GM03348 (cell line): Measurements from ENCODE around the gene PAPLN.

ENCODE experiments used
- DNase-seq: peaks from one replicate; pipeline ENCODE4 v3.0.0; 2012; ENCODE audit warnings: low spot score

PAPLN gene

DNA sequence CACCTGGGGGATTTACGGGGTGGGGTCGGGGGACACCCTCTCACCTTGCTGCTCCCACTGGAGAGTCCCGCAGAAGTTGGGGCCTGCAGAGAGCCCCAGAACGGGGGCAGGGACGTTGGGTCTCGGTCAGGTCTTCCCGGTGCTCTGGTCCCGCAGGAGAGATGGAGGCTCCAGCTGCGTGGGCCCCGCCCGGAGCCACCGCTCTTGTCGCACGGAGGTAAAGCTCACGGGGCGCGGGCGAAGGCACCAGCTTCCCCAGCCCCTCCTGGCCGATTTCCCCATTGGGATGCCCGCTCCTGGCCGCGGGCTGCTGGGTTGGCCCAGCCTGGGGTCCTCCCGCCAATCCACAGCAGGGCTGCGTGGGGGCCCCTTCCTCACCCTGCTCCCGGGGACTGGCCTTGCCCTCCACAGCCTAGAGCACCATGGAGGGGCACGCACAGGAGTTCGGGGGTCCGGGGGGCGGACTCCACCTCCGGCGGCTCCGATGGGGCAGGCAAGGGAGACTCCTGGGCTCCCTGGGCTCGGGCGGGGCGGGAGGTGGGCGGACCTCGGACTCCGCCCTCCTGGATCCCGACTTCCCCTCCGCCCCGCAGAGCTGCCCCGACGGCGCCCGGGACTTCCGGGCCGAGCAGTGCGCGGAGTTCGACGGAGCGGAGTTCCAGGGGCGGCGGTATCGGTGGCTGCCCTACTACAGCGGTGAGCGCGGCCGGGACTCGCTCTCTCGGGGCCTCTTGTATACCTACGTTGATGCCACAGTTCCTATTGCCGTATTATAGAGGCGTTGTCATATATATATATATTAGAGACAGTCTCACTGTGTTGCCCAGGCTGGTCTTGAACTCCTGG lies 8.4 kb downstream of the PAPLN start:
- DNase-seq, result peak; percentile 81

DNA sequence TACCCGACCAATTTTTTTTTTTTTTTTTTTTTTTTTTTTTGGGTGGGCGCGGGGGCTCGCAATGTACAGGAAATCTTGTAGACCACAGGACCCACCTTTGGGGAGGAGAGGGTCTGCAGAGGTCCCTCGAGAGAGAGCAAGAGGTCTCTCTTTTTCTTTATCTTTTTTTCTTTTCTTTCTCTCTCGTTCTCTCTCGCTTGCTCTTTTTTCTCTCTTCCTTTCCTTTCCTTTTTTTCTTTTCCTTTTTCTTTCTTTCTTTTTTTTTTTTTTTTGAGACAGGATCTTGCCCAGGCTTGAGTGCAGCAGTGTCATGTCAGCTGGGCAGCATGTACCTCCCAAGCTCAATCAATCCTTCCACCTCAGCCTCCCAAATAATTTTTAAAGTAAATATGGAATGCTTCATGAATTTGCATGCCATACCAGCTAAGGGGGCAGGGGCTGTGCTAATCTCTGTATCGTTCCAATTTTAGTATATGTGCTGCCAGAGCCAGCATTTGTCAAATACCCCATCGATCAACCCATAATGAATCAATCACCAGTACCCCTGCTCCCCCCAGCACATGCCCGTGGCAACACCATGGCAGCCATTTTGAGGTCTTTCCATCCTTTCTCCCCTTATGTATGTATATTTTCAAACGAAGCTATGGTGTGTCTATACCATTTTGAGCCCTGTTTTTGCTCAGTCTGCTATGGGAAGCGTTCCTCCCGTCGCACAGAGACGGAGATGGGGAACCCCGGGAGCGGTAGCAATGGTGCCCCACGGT lies 9.3 kb downstream of the PAPLN start:
- no peak for DNase-seq

DNA sequence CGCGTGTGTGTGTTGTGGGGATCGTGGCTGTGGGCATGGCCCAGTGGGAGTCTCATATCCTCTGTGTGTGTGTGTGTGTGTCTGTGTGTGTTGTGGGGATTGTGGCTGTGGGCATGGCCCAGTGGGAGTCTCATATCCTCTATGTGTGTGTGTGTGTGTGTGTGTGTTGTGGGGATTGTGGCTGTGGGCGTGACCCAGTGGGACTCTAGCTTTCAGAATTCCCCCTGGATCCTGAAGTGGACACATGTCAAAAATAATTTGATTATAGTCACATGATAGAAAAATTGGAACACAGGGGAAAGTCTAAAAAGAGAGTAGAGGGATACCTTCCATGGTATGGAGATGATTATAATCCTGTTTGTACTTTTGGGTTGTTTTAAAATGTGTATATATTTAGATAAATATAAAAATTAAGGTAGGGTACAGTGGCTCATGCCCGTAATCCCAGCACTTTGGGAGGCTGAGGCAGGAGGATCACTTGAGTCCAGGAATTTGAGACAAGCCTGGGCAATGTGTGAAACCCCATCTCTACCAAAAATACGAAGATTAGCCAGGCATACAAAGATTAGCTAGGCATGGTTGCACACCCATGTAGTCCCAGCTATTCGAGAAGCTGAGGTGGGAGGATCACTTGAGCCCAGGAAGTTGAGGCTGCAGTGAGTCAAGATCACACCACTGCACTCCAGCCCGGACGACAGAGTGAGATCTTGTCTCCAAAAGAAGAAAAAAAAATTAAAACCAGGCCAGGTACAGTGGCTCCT lies 11.0 kb downstream of the PAPLN start:
- DNase-seq, result no peak

DNA sequence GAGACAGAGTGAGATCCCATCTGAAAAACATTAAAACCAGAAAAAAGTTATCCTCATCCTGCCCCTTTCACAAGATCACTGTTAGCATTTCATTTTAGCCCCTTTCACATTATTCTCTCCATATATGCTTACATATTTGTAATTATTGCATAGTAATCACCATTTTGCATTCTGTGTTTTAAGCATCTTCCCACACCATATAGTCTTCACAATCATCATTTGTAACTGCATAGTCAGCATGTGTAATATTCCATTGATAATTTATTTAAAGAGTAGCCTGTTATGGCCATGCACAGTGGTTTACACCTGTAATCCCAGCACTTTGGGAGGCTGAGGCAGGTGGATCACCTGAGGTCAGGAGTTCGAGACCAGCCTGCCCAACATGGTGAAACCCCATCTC lies 11.8 kb downstream of the PAPLN start:
- no peak for DNase-seq

DNA sequence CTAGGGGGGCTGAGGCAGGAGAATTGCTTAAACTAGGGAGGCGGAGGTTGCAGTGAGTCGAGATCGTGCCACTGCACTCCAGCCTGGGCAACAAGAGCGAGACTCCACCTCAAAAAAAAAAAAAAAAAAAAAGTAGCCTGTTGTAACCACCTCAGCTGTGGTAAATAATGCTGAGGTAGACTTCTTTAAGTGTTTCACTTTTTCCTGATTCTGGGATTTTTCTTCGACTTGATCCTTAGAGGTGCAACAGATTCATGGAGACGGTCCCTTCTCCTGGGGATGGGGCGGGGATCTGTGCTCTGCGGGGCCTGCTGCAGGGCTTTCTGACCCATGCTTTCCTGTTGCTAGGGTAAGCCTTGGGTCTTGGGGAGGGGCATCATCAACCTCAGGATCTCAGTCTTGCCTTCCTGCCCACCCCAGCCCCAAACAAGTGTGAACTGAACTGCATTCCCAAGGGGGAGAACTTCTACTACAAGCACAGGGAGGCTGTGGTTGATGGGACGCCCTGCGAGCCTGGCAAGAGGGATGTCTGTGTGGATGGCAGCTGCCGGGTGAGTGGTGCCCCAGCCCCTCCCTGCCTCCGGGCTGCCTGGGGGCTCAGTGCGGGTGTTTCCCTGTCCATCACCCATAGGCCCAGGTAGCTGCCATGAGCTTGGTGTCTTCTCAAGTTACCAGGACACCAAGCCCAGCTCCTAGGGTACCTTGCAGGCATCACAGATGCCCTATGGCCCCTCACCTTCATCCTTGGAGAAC lies 12.4 kb downstream of the PAPLN start:
- DNase-seq, result no peak

DNA sequence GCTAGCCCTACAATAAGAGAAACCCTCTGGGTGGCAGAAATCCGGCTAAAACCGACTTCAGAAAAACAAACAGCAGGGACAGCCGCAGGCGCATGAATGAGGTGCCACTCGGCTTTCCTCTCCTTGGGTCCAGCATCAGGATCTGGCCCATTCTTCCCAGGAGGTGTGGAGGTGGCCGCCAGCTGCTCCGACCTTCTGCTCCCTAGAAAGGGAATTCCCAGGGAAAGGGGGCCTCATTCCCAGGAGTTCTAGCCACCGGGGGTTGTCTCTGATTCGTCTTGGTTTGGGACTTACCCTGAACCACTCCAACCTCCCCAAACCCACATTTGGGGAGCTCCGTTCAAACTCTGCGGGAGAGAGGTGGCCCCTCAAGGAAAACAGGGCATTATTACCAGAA lies 13.0 kb downstream of the PAPLN start:
- DNase-seq, result no peak

DNA sequence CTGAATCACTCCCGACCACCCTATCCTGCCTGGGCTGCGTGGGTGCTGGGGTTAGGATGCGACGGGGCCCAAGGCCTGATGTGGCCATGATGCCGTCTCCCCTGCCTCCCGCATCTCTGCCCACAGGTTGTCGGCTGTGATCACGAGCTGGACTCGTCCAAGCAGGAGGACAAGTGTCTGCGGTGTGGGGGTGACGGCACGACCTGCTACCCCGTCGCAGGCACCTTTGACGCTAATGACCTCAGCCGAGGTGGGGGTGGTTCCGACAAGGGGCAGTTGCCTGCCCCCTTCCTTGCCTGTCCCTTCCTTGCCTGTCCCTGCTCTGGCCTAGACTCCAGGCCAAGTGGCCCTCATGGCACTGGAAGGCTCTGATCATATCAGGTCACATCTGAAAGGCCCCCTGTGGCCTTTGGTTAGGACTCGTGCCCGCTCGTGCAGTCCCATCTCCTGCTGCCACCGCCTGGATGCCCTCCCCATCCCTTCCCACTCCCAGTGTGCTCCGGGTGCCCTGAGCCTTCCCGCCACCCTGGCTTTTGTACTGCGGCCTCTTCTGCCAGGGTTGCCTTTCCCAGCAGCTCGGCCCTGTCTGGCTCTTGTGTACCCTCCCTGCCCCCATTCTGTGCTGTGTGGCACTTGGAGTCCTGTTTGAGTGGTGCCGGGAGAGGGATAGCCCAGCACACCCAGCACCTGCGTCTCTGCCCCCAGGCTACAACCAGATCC lies 13.6 kb downstream of the PAPLN start:
- no peak for DNase-seq

DNA sequence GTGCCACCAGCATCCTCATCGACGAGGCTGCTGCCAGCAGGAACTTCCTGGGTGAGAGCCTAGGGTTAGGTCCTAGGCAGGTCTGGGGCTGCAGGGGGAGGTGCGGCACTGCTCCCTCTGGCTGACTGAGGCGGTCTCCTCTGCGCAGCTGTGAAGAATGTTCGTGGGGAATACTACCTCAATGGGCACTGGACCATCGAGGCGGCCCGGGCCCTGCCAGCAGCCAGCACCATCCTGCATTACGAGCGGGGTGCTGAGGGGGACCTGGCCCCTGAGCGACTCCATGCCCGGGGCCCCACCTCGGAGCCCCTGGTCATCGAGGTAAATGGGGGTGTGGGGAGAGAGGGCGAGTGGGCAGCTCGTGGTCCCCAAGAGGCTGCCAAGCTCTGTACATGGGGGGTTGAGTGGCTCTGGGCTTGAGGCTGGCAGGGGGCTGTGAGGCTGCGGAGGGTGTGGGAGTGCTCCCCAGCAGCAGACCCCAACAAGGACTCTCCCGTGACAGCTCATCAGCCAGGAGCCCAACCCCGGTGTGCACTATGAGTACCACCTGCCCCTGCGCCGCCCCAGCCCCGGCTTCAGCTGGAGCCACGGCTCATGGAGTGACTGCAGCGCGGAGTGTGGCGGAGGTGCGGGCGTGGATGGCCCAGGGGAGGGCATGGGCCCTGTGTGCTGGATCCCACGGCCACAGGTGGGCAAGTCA lies 14.4 kb downstream of the PAPLN start:
- no peak for DNase-seq

DNA sequence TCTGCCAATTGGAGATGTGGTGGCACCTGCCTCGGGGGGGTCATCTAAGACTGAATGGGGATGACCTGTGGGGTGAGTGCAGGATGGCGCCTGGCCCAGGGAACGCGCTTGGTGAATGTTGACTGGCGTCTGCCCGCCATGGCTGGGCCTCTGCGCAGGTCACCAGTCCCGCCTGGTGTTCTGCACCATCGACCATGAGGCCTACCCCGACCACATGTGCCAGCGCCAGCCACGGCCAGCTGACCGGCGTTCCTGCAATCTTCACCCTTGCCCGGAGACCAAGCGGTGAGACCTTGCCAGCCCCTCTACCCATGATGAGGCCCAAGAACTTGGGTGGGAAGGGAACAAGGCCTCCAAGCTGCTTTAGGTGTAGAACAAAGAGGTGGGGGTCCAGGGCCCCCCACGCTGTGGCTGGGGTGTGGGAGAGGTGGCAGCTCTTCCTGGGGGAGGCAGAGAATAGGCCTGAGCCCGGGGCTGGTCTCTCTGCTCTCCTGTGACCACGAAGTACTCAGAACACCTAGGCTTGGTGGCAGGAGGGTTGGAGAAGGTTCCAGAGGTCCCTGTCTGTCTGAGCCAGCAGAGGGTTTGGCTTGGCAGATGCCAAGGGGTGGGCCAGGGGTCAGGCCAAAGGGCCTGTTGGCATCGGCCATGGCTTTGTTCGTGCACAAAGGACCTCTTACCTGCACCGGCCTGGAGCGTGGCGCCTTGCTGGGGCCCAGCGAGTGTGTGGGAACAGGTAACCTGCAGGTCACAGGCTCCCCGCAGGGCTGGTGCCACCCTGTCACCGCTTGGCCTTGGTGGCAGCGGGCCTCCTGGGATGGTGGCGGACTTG lies 15.4 kb downstream of the PAPLN start:
- no peak for DNase-seq

DNA sequence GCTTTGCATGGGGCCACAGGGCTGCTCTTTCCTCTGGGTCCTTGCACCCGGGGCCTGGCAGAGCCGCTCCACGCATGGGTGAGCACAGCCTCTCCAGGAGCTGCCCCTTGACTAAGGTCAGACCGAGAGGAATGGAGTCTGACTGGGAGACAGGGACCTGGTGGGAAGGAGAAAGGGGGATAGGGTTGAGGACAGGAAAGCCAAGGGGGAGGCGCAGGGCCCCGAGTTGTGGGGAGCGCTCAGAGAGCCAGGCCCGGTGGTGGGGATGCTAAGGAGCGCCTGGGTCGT lies 16.0 kb downstream of the PAPLN start:
- DNase-seq, result no peak

DNA sequence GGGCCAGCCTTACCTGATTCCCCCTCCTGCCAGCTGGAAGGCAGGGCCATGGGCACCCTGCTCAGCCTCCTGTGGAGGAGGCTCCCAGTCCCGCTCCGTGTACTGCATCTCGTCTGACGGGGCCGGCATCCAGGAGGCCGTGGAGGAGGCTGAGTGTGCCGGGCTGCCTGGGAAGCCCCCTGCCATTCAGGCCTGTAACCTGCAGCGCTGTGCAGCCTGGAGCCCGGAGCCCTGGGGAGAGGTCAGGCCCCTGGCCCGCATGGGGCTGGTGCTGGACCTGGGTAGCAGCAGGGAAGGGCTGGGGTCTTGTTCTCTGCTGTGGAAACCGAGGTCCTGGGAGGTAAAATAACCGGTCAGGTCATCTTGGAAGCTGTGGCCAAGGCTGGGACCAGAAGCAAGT lies 16.4 kb downstream of the PAPLN start:
- no peak for DNase-seq

DNA sequence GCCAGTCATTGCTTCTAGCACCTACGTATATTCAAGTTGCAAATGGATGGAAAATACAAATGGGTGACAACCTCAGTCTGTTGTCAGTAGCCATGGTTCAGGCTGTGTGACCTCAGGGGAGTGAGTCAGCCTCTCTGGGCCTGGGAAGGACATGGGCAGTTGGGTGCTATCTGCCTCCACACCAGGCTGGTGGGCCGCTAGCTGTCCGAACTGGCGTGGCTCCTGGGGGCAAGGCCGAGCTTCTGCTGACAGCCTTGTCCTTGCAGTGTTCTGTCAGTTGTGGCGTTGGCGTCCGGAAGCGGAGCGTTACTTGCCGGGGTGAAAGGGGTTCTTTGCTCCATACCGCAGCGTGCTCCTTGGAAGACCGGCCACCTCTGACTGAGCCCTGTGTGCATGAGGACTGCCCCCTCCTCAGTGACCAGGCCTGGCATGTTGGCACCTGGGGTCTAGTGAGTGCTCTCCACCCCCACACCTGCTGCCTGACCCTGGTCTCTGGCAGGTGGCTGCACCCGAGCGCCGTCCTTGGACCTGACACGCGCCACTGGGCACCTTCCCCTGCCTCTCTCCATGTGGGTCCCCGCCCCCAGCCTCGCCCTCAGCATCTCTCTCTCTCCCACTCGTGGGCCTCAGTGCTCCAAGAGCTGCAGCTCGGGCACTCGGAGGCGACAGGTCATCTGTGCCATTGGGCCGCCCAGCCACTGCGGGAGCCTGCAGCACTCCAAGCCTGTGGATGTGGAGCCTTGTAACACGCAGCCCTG lies 17.1 kb downstream of the PAPLN start:
- no peak for DNase-seq

DNA sequence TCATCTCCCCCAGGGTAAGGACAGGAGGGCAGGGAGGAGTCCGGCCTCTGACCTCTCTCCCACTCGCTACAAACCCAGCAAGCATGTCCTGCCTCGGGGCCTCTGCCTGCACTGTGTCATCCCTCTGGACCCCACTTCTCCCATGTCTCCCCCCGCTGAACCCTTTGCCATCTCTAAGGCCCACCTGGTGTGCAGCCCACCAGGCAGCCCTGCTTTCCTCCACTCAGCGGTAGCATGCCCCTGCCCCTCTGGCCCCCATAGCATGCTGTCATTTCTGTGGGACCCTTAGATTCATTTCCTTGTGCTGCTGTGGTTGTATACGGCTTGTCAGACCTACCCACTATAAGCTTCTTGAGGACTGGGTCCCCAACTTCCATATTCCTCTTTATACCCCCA lies 17.7 kb downstream of the PAPLN start:
- no peak for DNase-seq

DNA sequence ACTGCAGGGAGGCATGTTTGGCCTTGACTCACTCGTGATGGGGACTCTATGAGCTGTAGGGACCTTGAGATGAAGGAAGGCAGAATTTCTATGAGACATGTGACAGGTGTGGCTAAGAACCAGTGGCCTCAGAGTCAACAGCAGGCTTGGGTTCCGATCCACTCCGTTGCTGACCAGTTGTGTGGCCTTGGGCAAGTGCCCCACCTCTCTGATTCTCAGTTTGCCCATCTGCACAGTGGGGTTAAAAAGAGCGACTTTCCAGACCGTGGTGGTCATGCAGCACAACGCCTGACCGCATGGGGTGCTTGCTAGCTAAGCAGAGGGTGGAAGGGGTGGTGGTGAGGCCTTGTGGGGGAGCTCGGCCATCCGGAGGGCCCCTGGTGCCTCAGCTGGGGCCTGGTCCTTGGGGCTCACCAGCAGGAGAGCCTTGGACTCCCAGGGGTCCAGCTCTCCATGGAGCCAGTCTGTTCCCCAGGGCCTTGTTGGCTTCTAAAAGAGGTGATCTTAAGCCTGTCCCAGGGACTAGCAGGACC lies 18.5 kb downstream of the PAPLN start:
- no peak for DNase-seq

DNA sequence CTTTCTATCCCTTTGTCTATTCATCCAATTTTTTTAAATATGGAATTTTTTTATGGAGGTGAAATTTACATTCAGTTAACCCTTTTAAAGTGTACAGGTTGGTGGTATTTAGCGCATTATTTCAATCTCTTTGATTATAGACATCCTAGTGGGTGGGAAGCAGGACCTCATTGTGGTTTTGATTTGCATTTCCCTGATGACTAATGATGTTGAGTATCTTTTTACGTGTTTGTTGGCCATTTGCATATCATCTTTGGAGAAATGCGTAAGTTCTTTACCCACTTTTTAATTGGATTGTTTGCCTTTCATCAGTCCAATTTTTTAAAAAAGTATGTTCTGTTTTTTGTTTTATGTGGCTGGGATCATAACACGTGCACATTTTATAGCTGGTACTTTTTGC lies 20.8 kb downstream of the PAPLN start:
- no peak for DNase-seq

DNA sequence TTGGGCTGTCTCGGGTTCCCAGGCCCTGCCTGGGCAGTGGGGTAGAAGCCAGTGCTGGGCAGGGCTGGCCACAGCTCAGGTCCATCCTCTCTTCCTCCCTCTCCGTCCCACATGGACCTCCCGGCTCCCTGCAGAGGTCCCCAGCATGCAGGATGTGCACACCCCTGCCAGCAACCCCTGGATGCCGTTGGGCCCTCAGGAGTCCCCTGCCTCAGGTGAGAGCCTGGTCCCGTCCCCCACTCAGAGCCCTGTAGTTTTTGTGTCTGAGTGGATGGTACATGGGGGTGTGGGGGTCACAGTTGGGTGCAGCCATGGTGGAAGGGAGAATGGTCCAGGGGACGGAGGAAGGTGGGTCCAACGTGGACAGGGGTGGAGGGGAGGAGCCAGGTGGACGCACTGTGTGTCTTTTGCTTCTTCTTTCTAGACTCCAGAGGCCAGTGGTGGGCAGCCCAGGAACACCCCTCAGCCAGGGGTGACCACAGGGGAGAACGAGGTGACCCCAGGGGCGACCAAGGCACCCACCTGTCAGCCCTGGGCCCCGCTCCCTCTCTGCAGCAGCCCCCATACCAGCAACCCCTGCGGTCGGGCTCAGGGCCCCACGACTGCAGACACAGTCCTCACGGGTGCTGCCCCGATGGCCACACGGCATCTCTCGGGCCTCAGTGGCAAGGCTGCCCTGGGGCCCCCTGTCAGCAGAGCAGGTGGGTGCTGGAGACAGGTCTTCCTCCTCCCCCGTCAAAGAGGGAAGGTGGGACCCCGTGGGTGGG lies 21.7 kb downstream of the PAPLN start:
- DNase-seq, result no peak

DNA sequence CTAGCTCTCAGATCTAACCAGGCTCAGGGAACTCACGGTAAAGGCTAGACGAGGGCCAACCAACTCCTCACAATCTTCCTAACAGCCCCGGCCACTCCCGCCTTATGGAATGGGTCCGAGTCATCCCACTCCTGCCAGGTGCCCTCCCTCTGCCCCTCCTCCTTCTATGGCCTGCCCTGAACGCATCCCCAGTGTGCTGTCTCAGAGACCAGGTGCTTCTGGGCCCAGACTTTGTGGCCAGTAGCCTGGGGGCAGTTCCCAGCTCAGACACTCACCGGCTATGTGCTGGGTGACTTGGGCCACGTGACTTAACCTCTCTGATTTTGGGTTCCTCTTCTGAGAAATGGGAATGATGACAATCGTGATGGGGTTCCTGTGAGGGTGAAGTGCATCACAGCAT lies 22.5 kb downstream of the PAPLN start:
- DNase-seq, result no peak

DNA sequence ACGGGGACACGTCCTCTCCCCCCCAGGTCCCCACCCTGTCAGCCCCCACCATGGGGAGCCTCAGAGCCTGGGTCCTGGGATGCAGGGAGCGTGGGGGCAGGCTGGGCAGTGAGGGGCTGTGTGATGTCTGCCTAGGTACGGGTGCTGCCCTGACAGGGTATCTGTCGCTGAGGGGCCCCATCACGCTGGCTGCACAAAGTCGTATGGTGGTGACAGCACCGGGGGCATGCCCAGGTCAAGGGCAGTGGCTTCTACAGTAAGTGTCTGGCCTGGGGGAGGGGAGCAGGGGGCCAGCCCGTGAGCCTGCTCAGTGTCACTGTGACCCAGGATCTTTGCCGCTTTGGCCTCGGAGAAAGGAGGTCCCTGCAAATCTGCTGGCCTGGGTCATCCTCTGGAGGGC lies 23.3 kb downstream of the PAPLN start:
- DNase-seq, result no peak
